Measurements from ENCODE around the gene HMSD. TPM values are rescaled to one million over a fixed set of nuclear protein-coding genes. Genes with fewer than 3 reads are reported as not detected.

The HMSD gene, protein sequence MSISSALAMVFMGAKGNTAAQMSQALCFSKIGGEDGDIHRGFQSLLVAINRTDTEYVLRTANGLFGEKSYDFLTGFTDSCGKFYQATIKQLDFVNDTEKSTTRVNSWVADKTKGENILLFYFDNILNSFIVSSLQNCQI
- total RNA-seq: not detected

GRCh38 chr18:63949068-63949737 is at the start of gene HMSD:
TSS of gene HMSD (plus strand) at chr18:63949301. CDS start at chr18:63953456, 4,155 bp downstream.
- DNase-seq (ENCODE audit: low spot score) (no peak), ATAC-seq (ENCODE audit: insufficient number of reproducible peaks, low FRiP score, low read depth) (no peak)
- H3K9me3 ChIP-seq: no peaks in the 10 kb centered on the region
- peak within 1 kb of the TSS; percentile 66 for H3K4me3 ChIP-seq
- peaks cover 0 to 13% of the 10 kb centered on the region in 2 donors for H3K4me1 ChIP-seq (ENCODE audit: control insufficient read depth in 1 of 2, low read depth in 2 of 2)
- H3K27ac ChIP-seq: no peak within 1 kb of the TSS
- H3K36me3 ChIP-seq: no peaks in the 10 kb centered on the region
- TF ChIP-seq, protein P1, sequence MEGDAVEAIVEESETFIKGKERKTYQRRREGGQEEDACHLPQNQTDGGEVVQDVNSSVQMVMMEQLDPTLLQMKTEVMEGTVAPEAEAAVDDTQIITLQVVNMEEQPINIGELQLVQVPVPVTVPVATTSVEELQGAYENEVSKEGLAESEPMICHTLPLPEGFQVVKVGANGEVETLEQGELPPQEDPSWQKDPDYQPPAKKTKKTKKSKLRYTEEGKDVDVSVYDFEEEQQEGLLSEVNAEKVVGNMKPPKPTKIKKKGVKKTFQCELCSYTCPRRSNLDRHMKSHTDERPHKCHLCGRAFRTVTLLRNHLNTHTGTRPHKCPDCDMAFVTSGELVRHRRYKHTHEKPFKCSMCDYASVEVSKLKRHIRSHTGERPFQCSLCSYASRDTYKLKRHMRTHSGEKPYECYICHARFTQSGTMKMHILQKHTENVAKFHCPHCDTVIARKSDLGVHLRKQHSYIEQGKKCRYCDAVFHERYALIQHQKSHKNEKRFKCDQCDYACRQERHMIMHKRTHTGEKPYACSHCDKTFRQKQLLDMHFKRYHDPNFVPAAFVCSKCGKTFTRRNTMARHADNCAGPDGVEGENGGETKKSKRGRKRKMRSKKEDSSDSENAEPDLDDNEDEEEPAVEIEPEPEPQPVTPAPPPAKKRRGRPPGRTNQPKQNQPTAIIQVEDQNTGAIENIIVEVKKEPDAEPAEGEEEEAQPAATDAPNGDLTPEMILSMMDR (IDR thresholded peaks at IDR 0.05): peak; percentile 45
- H3K27me3 ChIP-seq (replicated peaks; ENCODE audit: insufficient read depth): no peaks in the 10 kb centered on the region

DNA sequence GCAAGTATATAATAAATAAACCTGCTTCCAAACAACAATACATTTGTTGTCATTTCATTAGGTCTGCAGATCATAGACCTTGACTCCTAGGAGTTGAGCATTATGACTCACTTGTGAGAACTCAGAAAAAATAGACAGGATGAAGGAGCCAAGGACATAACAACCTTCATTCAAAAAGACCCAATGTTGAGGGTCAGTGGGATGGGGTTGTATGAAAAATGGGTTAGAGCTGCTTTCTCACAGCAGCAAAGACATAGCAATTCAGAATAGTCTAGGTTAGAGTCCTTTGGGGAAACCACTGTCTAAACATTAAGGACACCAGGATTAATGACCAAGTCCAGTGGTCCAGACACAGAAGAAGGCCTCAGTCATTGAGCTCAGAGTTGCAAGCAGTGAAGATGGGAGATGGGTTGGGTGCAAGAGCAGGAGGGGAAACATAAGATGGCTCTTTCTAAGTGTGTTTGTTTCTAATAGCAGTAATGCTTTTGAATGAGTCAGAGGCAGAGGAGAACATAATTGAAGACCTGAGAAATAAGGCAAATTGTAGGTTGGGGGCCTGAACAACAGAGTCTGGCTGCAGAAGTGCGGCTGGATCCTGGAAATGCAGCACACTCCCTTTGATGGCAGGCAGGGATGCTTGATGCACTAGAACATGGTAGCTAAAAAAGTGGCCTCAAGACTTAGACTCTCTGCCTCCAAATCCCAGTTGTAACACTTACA is 45.1 kb upstream of the HMSD start:
- no peak for ATAC-seq (ENCODE audit: insufficient number of reproducible peaks, low FRiP score, low read depth)
- H3K36me3 ChIP-seq: no peaks in the 10 kb centered on the region
- no peaks in the 10 kb centered on the region for H3K9me3 ChIP-seq
- no peak overlapping the region for H3K4me3 ChIP-seq
- H3K27ac ChIP-seq: no peak overlapping the region
- TF ChIP-seq, protein P1 (IDR thresholded peaks at IDR 0.05): no peak
- no peaks in the 10 kb centered on the region for H3K4me1 ChIP-seq (ENCODE audit: control insufficient read depth in 1 of 2, low read depth in 2 of 2)
- no peak for DNase-seq (ENCODE audit: low spot score)
- H3K27me3 ChIP-seq (replicated peaks; ENCODE audit: insufficient read depth): no peaks in the 10 kb centered on the region

- Histone ChIP-seq H3K27me3 (replicated peaks; ENCODE audit: insufficient read depth) (no peaks in the 10 kb centered on the region), H3K36me3 (no peaks in the 10 kb centered on the region), H3K27ac (no peak overlapping the region), H3K4me3 (no peak overlapping the region), H3K9me3 (no peaks in the 10 kb centered on the region), H3K4me1 (ENCODE audit: control insufficient read depth in 1 of 2, low read depth in 2 of 2) (no peaks in the 10 kb centered on the region)
- ATAC-seq (ENCODE audit: insufficient number of reproducible peaks, low FRiP score, low read depth) (no peak), DNase-seq (ENCODE audit: low spot score) (no peak)
- TF ChIP-seq, protein P1 (IDR thresholded peaks at IDR 0.05): no peak
These were observed 44.4 kb upstream of the HMSD start for GRCh38 chr18:63904694-63905093.

DNA sequence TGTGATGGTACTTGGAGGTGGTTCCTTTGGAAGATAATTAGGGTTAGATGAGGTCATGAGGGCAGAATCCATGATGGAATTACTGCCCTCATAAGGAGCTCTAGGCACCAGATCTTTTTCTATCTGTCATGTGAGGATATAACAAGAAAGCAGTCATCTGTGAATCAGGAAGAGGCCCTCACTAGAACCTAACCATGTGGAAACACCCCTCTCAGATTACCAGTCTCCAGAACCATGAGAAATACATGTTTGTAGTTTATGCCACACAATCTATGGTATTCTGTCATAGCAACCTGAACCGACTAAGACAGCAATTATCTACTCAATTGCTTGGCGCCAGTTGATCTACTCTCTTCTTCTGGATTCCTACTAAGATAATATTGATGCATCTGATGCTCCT is 43.7 kb upstream of the HMSD start:
- Histone ChIP-seq H3K27ac (no peak overlapping the region), H3K36me3 (no peaks in the 10 kb centered on the region), H3K9me3 (no peaks in the 10 kb centered on the region), H3K27me3 (replicated peaks; ENCODE audit: insufficient read depth) (no peaks in the 10 kb centered on the region), H3K4me3 (no peak overlapping the region), H3K4me1 (ENCODE audit: control insufficient read depth in 1 of 2, low read depth in 2 of 2) (no peaks in the 10 kb centered on the region)
- ATAC-seq (ENCODE audit: insufficient number of reproducible peaks, low FRiP score, low read depth) (no peak), DNase-seq (ENCODE audit: low spot score) (no peak)
- TF ChIP-seq, protein P1 (IDR thresholded peaks at IDR 0.05): no peak

GRCh38 chr18:63906056-63906455 is 43.0 kb upstream of the HMSD start:
- no peak for DNase-seq (ENCODE audit: low spot score)
- TF ChIP-seq, protein P1 (IDR thresholded peaks at IDR 0.05): no peak
- Histone ChIP-seq H3K4me3 (no peak overlapping the region), H3K4me1 (ENCODE audit: control insufficient read depth in 1 of 2, low read depth in 2 of 2) (no peaks in the 10 kb centered on the region), H3K27me3 (replicated peaks; ENCODE audit: insufficient read depth) (no peaks in the 10 kb centered on the region), H3K27ac (no peak overlapping the region), H3K9me3 (no peaks in the 10 kb centered on the region), H3K36me3 (no peaks in the 10 kb centered on the region)
- no peak for ATAC-seq (ENCODE audit: insufficient number of reproducible peaks, low FRiP score, low read depth)

All from thoracic aorta (tissue), 2 donors.